HG02840 (cell line): ENCODE data around the gene PRR4.

Experiments used
- ATAC-seq: cut with Tn5 transposase; IDR thresholded peaks from one replicate; pipeline ENCODE4 v1.9.1; 2021; ENCODE audit warnings: mild to moderate bottlenecking, moderate library complexity, moderate number of reproducible peaks; ENCODE audit not compliant: unreplicated experiment, low FRiP score

PRR4 gene, protein sequence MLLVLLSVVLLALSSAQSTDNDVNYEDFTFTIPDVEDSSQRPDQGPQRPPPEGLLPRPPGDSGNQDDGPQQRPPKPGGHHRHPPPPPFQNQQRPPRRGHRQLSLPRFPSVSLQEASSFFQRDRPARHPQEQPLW

DNA sequence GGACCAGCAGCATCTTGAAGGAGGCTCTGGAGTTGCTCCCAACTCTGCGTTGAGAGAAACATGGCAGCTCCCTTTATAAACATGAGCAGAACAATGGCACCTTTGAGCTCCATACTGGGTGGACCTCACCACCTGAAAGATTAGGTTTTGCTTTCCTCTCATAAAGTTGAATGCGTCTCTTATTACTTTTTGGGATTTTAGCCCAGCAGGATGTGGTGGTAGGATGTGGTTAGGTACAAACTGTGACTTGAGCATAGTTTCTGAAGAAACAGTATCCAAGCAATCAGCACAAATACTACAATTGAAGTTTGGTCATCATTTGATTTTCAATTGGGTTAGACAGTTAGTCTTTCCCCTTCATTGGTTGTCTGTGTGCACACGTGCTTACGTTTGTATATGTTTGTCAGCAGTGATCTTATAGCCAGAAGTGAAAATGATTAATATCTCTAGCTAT is at the start of gene PRR4:
Gene PRR4, minus strand, starts transcription at position 51 of the 454 bp plus-strand sequence. Its CDS starts 38 bp downstream, at position 13.
- ATAC-seq = no peak

DNA sequence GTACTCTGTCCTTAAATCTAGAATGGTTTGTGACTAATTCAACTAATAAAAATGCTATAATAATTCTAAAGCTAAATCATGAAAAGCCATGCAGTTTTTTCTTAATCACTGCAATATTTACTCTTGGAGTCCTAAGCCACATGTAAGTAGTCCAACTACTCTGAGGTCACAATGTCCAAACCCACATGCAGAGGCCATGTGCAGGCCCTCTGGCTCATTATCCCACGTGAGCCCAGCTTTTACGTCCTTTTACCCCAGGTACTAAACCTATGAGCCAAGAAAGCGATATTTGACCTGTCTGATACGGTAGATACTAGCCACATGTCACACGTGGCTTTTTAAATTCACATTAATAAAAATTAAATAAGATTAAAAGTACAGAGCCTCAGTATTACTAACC is 47.6 kb upstream of the PRR4 start:
- no peak for ATAC-seq

DNA sequence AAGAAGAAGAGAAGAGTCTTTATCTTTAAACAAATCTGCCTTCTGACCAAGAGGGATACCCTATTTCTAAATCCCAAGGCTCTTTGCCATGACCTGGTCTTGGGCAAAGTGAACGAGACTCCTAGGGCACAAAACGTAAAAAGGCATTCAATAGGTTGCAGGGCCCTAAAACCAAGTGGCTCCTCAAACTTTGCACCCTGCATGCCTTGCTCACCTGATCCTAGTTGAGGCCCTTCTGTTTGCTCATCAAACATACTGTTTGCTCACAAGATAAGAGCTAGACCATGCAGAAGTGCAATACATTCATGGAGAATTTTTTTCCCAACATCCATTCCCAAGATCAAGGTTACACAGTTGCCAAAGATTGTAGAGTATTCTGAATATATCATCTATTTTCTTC is 42.7 kb upstream of the PRR4 start:
- ATAC-seq = no peak

GRCh38 chr12:10889226-10889625 is 40.0 kb upstream of the PRR4 start:
- no peak for ATAC-seq

DNA sequence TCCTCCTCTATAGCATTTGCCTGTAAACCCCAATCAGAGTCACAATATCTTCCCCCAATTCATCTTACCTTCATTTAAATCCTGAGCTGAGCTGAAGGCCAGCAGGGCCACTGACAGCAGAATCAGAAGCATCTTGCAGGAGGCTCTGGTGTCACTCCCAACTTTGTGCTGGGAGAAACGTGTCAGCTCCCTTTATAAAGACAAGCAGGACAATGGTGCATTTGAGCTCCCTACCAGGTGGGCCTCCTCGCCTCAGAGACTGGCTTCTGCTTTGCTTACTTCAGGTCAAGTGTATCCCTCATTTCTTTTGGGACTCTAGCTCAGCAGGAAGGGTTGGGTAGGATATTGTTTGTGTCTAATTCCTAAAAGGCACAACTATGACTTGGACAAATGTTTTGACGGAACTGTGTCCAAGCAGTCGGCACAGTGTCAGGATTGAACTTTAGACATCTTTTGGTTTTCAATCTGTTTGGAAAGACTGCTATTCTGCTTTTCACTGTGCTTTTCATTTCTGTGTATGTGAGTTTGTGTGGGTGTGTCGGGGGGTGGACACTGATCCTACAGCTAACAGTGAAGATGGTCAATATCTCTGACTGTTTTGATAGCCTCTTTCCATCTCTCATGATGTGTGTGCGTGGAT is 34.9 kb upstream of the PRR4 start, which contains the start of gene PRH1:
Gene PRH1, minus strand, starts transcription at position 170 of the 640 bp plus-strand sequence. Its CDS starts 38 bp downstream, at position 132.
- no peak for ATAC-seq

DNA sequence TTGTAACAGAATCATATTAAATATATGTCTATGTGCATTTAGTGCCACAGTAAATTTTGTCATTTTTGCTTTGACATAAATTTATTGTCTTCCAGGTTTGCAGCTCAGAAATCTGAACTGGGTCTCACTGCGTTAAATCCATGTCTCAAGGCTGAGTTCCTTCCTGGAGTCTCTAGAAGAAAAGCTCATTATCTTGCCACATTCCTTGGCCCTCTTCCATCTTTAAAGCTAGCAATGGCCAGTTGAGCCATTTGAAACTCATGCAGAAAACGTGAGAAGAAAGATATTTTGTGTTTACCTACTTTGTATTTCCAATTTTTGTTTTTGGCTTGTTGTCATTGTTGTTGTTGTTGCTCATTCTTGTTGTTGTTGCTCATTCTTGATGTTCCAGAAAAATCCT is 24.1 kb upstream of the PRR4 start:
- ATAC-seq = no peak

DNA sequence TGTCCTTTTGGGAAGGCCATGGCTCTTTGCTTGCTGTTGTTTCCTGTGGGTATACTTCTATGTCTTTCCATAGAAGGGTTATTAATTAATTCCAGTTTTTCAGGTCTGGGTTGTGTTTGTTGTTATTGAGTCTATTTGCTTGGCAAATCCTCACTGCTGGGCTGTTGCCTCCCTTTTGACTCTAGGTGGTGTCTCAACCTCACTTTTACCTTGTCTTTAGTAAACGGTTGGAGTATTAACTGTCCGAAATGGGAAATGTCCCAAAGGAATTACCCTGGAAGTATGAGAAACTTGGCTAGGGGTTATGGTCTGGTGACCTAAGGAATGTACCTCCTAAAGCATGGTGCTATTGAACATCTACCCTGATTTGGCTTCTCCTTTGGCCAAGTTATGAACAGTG is 18.1 kb upstream of the PRR4 start:
- ATAC-seq = no peak

DNA sequence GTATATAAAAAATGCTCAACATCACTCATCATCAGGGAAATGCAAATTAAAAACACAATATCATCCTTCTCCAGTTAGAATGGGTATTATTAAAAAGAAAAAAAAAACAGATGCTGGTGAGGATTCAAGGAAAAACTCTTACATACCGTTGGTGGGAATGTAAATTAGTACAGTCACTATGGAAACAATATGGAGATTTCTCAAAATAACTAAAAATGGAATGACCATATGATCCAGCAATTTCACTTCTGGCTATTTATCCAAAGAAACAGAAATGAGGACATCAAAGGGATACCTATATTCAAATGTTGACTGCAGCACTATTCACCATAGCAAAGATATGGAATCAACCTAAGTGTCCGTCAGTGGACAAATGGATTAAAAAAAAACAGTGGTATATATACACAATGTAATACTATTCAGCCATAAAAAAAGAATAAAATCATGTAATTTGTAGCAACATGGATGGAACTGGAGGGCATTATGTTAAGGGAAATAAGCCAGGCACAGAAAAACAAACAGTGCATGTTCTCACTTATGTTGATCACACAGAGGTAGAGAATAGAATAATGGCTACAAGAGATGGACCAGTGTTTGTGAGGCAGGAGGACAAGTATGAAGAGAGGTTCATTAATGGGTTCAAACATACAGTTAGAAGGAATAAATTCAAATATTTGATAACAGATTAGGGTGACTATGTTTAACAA is 14.4 kb upstream of the PRR4 start:
- ATAC-seq = no peak

DNA sequence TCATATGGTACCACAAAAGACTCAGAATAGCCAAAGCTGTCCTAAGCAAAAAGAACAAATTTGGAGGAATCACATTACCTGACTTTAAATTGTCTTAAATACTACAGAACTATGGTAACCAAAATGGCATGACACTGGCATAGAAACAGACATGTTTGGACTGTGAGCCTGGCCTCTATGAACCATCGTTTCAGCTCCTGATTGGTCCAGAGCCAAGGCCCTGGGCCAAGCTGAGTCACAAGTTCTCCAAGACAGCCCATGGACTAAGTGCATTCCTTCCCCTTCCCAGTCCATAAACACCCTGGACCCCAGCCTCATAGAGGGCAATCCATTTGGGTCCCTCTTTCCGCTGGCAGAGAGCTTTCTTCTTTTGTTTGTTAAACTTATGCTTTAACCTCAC is 12.1 kb upstream of the PRR4 start:
- no peak for ATAC-seq

DNA sequence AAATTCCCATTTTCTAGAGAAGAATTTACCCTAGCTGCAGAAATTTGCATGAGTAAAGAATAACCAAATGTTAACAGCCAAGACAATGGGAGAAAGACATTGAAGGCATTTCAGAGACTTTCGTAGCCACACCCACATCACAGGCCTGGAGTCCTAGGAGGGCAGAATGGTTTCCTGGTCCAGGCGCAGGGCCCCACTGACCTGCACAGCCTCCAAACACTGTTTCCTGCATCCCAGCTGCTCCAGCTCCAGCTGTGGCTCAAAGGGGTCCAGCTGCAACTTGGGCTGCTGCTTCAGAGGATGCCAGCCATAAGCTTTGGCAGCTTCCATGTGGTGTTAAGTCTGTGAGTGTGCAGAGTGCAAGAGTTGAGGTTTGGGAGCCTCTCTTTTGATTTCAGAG is 6.5 kb upstream of the PRR4 start:
- ATAC-seq = no peak

GRCh38 chr12:10853776-10854175 is 4.5 kb upstream of the PRR4 start:
- ATAC-seq = no peak

- ATAC-seq = no peak
These were observed 2.1 kb upstream of the PRR4 start for GRCh38 chr12:10851243-10851858.

DNA sequence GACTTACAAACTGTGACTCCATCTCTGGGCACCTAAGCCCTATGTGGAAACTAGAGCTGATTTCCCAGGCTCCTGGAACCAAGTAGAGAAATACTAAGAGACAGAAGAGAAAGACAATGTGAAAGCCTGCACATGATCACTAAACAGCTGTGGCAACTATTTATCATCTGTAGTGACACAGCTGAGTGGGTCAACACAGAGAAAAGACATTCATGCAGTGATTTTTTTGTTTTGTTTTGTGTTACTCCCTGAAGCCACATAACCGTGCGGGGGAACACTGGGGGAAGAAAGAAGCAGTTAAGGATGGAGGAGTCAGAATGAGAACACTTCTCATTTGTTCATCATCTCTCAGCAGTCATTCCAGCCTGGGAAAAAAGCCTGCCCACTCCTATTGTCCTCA is 1.5 kb downstream of the PRR4 start:
- no peak for ATAC-seq

GRCh38 chr12:10842862-10843261 is 6.4 kb downstream of the PRR4 start:
- ATAC-seq = no peak

- no peak for ATAC-seq
These were observed 10.8 kb downstream of the PRR4 start for GRCh38 chr12:10838461-10838860.

DNA sequence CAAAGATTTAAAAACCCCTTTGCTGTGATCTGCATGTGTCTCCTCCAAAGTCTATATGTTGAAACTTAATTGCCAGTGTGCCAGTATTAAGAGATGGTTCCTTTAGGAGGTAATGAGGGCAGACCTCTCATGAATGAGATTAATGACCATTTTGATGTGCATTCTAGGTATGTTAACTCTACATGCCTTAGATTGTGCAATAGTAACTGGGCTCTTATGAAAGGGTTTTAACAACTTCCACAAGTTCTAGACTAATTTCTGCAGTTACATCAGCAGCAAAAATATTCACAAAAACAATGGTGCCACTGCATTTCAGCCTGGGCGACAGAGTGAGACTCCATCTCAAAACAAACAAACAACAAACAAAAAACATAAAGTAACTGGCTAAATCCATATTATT is 19.3 kb downstream of the PRR4 start:
- ATAC-seq = no peak

DNA sequence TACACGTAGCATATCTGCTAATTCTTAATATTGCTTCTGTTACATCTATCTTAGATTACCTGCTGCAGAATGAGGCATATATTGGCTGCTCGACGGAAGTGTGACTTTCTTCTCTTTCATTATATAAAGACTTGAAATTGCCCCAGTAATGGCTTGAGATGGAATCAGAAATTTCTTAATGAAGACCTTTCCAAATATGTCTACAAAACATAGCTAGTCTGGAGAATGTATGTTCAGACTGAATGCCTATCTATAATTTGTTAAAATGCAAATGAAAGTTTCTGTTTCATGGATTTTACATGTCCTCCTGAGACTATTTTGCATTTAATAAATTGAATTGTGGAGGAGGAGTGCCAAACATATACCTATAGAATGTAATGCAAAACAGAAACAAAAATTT is 23.0 kb downstream of the PRR4 start, which contains the start of gene TAS2R10:
Gene TAS2R10, minus strand, starts transcription at position 101 of the 400 bp plus-strand sequence. Its CDS starts 89 bp downstream, at position 12.
- ATAC-seq = no peak

DNA sequence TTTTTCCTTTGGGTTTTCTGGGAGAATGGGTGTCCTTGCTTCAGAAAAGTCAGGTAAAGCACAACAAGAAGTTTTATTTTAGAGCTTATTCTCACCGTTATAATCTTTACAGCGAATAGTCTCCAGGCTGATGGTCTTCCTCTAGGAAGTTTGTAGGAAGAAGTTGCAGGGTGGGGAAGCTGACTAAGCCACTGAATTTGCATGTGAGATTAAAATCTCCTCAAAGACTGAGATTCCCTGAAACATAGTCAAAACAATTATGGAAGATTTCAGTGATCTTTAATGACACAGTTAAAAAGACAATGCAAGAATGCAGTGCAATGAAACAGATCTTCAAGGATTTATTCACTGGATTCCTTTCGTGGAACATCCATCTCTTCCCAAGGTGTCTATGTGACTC is 24.3 kb downstream of the PRR4 start:
- no peak for ATAC-seq

DNA sequence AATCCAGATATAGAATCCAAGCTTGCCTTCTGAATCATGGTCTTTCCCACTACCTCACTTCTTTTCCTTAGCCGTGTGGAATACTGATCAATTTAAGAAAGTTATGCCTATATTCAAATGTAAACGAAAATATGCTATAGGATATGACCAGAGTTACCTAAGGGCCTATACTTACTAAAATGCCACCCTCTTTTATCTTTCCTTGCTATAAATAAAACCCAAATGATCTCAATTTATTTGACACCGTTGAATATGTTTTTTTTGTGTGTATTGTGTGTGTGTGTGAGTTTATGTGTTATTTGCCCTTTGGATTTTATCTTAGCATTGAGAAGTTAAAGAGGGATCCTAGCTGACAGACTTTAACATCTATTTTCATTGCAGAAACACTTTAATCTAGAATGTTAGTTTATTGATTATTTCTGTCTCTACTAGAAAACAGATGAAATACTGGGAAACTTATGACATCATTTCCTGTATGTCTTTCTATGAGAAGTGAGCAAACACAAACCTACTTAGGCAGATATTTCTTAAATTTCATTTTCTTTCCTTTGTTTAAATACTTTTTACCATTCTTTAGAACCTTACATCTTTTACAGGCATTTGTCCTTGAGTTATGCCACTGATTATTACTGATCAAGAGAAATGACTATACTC is 37.3 kb downstream of the PRR4 start:
- no peak for ATAC-seq

- no peak for ATAC-seq
These were observed 39.2 kb downstream of the PRR4 start, which contains the start of gene TAS2R9 for GRCh38 chr12:10810068-10810467. TSS of gene TAS2R9 (minus strand) at chr12:10810168. CDS start at chr12:10810075, 93 bp downstream.

DNA sequence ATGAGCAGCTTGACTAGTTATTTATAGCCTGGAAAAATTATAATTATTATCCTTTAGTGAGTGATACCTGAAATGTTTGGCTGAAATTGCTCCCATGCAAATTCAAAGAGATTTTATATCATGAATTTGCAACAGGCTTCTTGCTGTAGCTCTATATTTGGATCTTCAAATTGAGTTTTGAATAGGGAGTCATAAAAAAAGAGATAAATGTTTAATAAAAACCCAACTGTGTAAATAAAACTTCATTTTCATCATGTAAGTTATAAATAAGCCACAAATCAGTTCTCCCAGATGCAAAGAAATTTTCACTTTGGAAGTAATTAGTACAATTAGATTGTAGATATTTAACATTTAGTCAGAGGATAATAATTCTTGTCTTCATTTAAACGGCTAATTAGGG is 42.1 kb downstream of the PRR4 start, which contains the start of gene TAS2R8:
Gene TAS2R8, minus strand, starts transcription at position 101 of the 400 bp plus-strand sequence. CDS start 306 bp downstream, outside the sequence.
- ATAC-seq = no peak
